Activated naive CD4-positive, alpha-beta T cell treated with Interleukin-2 at 50 U/mL for 16 hours (primary cell): ENCODE results near the gene INPPL1.

Source experiments
- DNase-seq: peaks from one replicate; pipeline ENCODE4 v3.0.0-alpha.2; 2020

Gene INPPL1

GRCh38 chr11:72232260-72233055, 7.9 kb downstream of the INPPL1 start:
- no peak for DNase-seq

GRCh38 chr11:72233056-72233772, 8.6 kb downstream of the INPPL1 start:
- no peak for DNase-seq

- no peak for DNase-seq
Observed at GRCh38 chr11:72233773-72234513, 9.4 kb downstream of the INPPL1 start.

GRCh38 chr11:72234514-72234830, 9.9 kb downstream of the INPPL1 start:
- no peak for DNase-seq

GRCh38 chr11:72234920-72235319, 10.4 kb downstream of the INPPL1 start:
- no peak for DNase-seq

- DNase-seq = no peak
Observed at GRCh38 chr11:72235351-72236057, 10.9 kb downstream of the INPPL1 start.

GRCh38 chr11:72236083-72236697, 11.6 kb downstream of the INPPL1 start:
- DNase-seq = no peak

GRCh38 chr11:72236774-72237111, 12.2 kb downstream of the INPPL1 start:
- no peak for DNase-seq

- DNase-seq = no peak
Observed at GRCh38 chr11:72237112-72237931, 12.8 kb downstream of the INPPL1 start.

GRCh38 chr11:72238040-72238450, 13.5 kb downstream of the INPPL1 start:
- peak; percentile 46 for DNase-seq

- no peak for DNase-seq
Observed at GRCh38 chr11:72238492-72239312, 14.1 kb downstream of the INPPL1 start.

GRCh38 chr11:72239313-72239848, 14.8 kb downstream of the INPPL1 start:
- DNase-seq = no peak

GRCh38 chr11:72239849-72240460, 15.4 kb downstream of the INPPL1 start:
- no peak for DNase-seq

GRCh38 chr11:72240461-72241290, 16.1 kb downstream of the INPPL1 start:
- DNase-seq = no peak

GRCh38 chr11:72241291-72241781, 16.8 kb downstream of the INPPL1 start:
- no peak for DNase-seq

GRCh38 chr11:72242141-72242540, 17.6 kb downstream of the INPPL1 start:
- no peak for DNase-seq

- no peak for DNase-seq
Observed at GRCh38 chr11:72243173-72244059, 18.8 kb downstream of the INPPL1 start.

- DNase-seq = no peak
Observed at GRCh38 chr11:72244060-72244360, 19.4 kb downstream of the INPPL1 start, which contains the start of gene PHOX2A. TSS of gene PHOX2A (minus strand) at chr11:72244176. CDS start at chr11:72244004, 172 bp downstream.
